Measurements from ENCODE around the gene PIK3R1.

PIK3R1 gene

GRCh38 chr5:68305223-68305870, 89.8 kb downstream of the PIK3R1 start:
- TF ChIP-seq CTCF (conservative IDR thresholded peaks at IDR 0.05): no peak
- TF ChIP-seq ZFX (IDR thresholded peaks at IDR 0.05): no peak
- no peak overlapping the region for H3K27ac ChIP-seq

GRCh38 chr5:68306361-68307014, 90.9 kb downstream of the PIK3R1 start:
- TF ChIP-seq ZFX (IDR thresholded peaks at IDR 0.05): no peak
- no peak for TF ChIP-seq CTCF (conservative IDR thresholded peaks at IDR 0.05)
- no peak overlapping the region for H3K27ac ChIP-seq

- H3K27ac ChIP-seq: no peak overlapping the region
- TF ChIP-seq CTCF (conservative IDR thresholded peaks at IDR 0.05): no peak
- TF ChIP-seq ZFX (IDR thresholded peaks at IDR 0.05): no peak
These were observed 97.8 kb downstream of the PIK3R1 start for GRCh38 chr5:68313336-68313735.

- H3K27ac ChIP-seq: no peak overlapping the region
- no peak for TF ChIP-seq ZFX (IDR thresholded peaks at IDR 0.05)
- TF ChIP-seq CTCF (conservative IDR thresholded peaks at IDR 0.05): no peak
These were observed 98.9 kb downstream of the PIK3R1 start for GRCh38 chr5:68314465-68314864.

GRCh38 chr5:68315679-68316271, 100.2 kb downstream of the PIK3R1 start:
- no peak for TF ChIP-seq ZFX (IDR thresholded peaks at IDR 0.05)
- H3K27ac ChIP-seq: no peak overlapping the region

- no peak overlapping the region for H3K27ac ChIP-seq
- TF ChIP-seq ZFX (IDR thresholded peaks at IDR 0.05) (no peak), CTCF (conservative IDR thresholded peaks at IDR 0.05) (no peak)
These were observed 100.9 kb downstream of the PIK3R1 start for GRCh38 chr5:68316469-68316868.

GRCh38 chr5:68317646-68318045, 102.1 kb downstream of the PIK3R1 start:
- TF ChIP-seq ZFX (IDR thresholded peaks at IDR 0.05) (no peak), CTCF (conservative IDR thresholded peaks at IDR 0.05) (no peak)
- H3K27ac ChIP-seq: no peak overlapping the region
